GM21367 (cell line): Measurements from ENCODE around the gene ADCY7.
"Not testable (repeated sequence)": the region's sequence is repeated elsewhere in the genome, so short reads cannot be mapped to it uniquely, and the experiment has no call there.

Experiments used
- ATAC-seq: cut with Tn5 transposase; IDR thresholded peaks from one replicate; pipeline ENCODE4 v1.9.1; 2021; ENCODE audit not compliant: unreplicated experiment

Gene ADCY7

GRCh38 chr16:50266337-50267091, at the start of gene ADCY7:
ADCY7 (plus strand) TSS chr16:50266551; CDS start chr16:50288180, 21,629 bp downstream.
- peak; percentile 84 for ATAC-seq

DNA sequence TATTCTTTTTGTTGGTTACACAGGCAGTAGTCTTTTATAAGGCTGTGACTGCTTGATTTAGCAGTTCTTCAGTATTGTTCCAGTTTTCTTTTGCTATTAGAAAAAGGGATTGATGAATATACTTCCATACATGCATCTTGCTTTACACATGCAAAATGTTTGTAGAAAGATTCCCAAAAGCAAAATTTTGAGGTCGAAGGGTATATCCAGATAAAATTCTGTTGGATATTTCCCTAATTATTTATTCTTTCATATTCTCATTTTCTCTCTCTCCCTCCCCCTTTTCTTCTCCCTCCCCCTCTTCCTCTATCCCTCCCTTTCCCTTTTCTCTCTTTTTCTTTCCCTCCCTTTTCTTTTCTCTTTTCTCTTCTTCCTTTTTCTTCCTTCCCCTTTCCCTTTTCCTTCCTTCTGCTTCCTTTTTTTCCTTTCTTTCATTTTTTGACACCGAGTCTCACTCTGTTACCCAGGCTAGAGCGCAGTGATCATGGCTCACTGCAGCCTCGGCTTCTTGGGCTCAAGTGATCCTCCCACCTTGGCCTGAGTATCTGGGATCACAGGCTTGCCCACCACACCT, 46.9 kb upstream of the ADCY7 start:
- no peak for ATAC-seq

GRCh38 chr16:50224286-50224685, 42.1 kb upstream of the ADCY7 start:
- ATAC-seq = no peak

- ATAC-seq = no peak
These were observed 39.2 kb upstream of the ADCY7 start for GRCh38 chr16:50227120-50227519.

DNA sequence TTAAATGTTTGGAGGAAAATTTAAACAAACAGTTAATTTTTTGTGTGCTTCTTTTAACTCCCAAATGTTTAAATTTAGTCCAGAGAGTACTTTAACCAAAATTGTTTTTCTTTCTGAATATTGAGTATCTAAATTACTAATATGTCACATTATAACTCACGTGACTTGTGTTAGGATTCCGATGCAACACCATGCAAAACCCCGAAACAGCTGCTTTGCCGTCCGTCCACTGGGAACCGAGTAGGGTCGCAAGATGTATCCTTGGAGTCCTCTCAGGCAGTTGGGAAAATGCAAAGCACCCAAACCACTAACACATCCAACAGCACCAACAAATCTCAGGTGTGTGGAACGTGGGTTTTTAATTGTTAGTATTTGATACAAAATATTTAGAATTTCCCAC, 38.7 kb upstream of the ADCY7 start:
- ATAC-seq = no peak

GRCh38 chr16:50228364-50228868, 37.9 kb upstream of the ADCY7 start:
- no peak for ATAC-seq

- ATAC-seq = no peak
These were observed 37.1 kb upstream of the ADCY7 start for GRCh38 chr16:50229149-50229726.

DNA sequence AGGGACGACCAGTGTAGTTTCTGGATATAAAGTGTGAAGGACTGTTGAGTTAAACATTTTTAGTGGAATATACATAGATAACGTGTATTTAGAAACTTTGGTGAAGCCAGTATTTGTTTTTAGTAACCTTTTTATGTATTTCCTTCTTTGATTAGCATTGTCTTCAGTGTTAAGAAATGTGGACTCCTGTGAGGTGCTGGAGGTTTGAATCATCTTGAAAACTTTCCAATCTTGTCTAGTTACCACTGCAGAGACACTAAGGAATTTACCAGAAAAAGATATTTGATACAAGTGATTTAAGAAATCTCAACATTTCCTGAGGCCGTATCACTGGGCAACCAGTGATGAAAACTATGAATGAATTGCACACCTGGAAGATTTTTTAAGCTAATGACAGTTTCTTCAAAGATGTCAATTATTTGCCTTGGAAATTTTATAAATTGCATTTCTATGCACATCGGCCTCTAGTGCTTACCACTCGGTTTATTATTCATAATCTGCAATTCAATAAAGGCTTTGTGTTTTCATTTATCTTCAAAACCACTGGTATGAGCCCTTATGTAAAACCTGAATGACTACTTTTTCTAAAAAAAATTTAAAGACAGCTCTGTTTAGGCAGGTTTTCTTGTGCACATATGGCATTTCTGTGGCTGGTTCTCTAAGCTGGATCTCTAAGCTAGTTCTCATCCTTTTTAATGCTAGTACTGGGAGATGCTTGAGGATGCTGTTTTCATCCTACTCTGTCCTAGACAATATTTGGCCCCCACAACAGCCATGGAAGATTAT, 31.4 kb upstream of the ADCY7 start:
- no peak for ATAC-seq

DNA sequence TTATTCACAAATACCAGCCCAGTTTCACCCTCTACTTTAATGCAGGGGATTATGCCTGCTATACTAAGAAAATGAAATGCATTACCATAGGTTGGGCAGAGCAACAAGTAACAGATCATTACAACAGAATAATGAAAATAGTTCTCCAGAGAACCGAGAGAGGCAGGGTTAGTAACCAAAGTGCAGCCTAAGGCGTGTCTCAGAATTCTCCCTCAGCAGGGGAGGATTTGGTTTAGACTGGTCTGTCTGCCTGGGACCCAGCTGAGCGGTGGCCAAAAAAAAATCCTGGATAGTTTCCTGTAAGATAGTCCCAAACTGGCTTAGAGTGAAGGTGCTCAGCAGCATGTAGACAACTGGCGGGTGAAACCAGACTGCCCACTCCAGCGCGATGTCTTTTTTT, 30.8 kb upstream of the ADCY7 start:
- ATAC-seq = no peak

DNA sequence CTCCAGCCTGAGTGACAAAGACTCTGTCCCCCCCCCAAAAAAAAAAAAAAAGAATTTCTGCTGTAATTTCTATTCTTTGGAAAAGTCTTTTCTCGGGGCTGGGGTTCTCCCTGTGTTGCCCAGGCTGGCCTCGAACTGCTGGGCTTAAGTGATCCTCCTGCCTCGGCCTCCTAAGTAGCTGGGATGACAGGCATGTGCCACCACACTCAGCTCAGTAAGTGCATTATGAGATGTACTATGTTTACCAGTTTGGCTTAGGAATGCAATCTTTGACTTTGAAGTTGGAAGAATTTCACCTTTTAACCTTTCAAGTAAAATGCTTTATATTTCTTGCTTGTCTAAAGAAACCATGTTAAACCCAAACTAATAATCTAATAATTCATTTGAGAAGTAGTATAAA, 28.0 kb upstream of the ADCY7 start:
- ATAC-seq = no peak

GRCh38 chr16:50238868-50239301, 27.5 kb upstream of the ADCY7 start:
- no peak for ATAC-seq

DNA sequence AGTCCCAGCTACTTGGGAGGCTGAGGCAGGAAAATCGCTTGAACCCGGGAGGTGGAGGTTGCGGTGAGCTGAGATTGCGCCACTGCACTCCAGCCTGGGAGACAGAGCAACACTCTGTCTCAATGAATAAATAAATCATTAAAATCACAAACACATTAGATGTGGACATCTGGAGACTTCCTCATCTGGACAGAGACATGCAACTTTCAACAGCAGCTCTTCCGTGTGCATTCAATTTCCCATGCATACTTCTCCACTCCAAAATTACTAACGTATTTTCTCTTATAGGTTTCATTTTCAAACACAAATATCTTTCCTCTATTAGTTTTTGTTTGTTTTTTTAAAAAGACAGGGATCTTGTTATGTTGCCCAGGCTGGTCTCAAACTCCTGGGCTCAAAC, 23.3 kb upstream of the ADCY7 start:
- not testable (repeated sequence) for ATAC-seq

GRCh38 chr16:50244140-50244503, 22.2 kb upstream of the ADCY7 start:
- no peak for ATAC-seq

DNA sequence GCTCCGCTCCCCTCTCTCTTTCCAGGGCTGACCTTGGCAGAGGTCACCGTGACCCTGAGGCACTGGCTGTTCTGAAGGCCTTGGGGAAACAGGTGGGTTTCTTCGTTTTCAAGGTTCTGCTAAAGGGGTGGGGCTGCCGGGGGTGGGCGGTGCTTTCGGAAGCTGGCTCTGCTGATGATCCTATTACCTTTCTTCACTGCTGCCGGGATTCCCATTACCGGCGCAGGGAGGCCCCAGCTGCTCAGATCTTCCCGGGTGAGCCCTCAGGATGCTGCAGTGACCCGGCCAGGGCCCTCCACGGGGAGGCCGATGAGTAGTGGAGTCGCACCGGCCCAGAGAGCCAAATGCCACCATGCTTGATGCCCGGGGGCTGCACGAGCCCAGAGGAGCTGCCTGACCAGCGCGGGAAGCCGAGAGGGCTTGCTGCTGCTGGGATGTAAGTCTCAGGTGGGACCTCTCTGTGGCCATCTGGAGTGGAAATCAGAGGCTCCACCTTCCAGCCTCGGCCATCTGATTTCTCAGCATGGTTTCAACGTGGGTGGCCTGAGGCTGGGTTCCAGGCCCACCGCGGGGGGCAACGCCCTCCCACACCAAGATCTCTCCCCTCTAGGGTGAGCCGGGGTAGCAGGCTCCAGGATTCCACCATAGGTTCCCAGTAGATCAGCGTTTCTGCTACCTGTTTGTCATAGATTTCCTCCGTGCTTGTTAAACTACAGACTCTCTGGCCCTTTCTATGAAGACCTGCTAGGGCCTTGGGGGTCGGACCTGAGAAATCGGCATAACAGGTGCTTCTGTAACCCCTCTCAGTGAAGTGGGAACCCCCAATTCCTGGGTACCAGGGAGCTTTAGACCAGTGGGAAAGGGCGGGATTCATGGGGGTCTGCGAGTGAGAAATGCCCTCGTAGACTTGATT, 21.6 kb upstream of the ADCY7 start:
- ATAC-seq = no peak

GRCh38 chr16:50245417-50246298, 20.7 kb upstream of the ADCY7 start:
- ATAC-seq = peak; percentile 69

DNA sequence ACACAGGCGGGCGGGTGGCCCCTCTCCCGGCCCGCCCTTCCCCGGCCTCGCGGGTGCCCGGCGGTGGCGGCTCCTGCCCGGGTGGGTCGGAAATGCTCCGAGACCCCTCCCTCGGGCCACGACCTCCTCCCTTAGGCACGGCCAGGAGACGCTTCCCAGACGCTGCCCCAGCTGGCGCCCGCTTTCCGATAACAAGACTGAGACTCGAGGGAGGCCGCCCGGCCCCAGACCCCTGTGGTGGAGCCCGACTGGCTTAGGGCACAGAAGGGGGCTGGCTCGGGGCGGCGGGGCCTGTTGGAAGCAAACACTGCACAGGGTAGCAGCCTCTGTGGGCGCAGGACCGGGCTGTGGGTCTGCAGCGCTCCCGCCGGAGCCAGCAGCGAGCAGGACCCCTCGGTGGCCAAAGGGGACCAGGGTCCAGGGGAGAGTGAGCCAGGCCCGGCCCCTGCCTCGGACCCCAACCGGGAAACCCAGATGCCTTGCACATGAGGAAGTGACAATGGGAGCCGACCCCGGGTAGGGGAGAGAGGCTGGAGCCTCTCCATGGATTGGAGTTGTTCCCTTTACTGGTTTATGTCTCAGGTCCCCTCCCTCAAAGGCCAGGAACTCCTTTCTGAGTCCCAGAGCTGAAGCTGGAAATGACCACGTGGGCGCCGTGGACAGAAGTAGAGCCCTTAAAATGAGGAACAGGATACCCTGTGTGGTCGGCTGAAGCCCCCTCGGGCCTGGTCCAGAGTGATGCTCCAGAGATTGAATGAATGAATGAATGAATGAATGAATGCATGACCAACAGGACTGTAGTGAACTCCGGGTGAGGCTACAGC, 19.8 kb upstream of the ADCY7 start:
- ATAC-seq = no peak

- no peak for ATAC-seq
These were observed 19.0 kb upstream of the ADCY7 start for GRCh38 chr16:50247123-50247905.
